GM19238 (cell line): ENCODE results near the gene SLC30A7.
"Not testable (repeated sequence)": the region's sequence is repeated elsewhere in the genome, so short reads cannot be mapped to it uniquely, and the experiment has no call there.

Experiments used
- DNase-seq: peaks from one replicate; pipeline ENCODE4 v3.0.0; 2011; ENCODE audit warnings: low spot score; ENCODE audit not compliant: insufficient read length

SLC30A7 gene

GRCh38 chr1:100936194-100936967 lies 40.5 kb downstream of the SLC30A7 start:
- DNase-seq: no peak

GRCh38 chr1:100941098-100941527 lies 45.2 kb downstream of the SLC30A7 start:
- no peak for DNase-seq

DNA sequence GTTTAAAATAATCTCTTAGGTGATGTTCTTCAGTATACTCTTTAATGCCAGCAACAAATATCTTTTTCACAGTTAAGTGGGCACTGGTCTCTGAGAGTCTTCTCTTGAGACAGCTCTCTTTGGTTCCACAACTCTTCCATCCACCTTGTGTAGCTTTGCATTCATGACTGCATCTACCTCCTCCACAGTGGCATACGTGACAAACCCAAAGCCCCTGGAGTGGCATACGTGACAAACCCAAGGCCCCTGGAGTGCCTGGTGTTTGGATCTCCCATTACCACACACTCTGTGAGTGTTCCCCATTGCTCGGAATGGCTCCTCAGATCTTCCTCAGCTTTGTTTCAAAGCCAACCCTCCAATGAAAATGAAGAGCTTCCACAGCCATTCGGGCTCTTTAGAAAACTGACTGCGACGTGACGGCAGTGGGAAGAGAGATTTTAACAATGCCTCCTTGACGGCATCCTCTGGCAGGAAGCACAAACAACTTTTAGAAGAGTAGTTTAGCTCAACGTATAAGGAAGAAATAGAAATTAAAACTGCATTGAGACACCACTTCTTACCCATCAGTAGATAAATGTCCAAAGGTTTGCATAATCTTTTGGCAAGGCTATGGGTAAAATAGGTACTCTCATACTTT lies 45.8 kb downstream of the SLC30A7 start:
- no peak for DNase-seq

- DNase-seq: no peak
These were observed 46.6 kb downstream of the SLC30A7 start for GRCh38 chr1:100942304-100943046.

GRCh38 chr1:100943533-100943932 lies 47.6 kb downstream of the SLC30A7 start:
- DNase-seq: no peak

GRCh38 chr1:100946064-100946463 lies 50.2 kb downstream of the SLC30A7 start:
- not testable (repeated sequence) for DNase-seq

DNA sequence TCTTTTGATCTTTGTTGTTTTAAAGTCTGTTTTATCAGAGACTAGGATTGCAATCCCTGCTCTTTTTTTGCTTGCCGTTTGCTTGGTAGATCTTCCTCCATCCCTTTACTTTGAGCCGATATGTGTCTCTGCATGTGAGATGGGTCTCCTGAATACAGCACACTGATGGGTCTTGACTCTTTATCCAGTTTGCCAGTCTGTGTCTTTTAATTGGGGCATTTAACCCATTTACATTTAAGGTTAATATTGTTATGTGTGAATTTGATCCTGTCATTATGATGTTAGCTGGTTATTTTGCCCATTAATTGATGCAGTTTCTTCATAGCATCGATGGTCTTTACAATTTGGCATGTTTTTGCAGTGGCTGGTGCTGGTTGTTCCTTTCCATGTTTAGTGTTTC lies 51.9 kb downstream of the SLC30A7 start:
- not testable (repeated sequence) for DNase-seq

GRCh38 chr1:100948721-100949405 lies 53.0 kb downstream of the SLC30A7 start:
- DNase-seq: not testable (repeated sequence)

- peak; percentile 2 for DNase-seq
These were observed 53.7 kb downstream of the SLC30A7 start for GRCh38 chr1:100949515-100950158.

- no peak for DNase-seq
These were observed 54.4 kb downstream of the SLC30A7 start for GRCh38 chr1:100950337-100950736.

DNA sequence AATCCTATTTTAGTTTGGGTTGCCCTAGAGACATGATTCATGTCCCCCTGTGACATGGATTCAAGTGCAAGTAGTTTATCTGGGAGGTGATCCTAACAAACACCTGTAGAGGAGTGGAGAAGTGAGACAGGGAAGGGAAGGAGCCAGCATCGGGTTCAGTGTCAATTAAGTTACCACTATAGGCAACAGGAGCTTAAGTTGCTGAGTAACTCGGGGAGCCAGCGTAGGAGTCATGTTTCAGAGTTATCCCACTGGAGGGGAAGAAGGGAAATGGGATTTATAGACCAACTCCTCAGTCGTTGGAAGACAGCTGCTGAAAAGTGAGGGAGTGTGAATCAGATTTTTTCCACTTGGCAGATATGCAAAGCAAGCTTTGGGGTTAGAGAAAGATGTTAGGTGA lies 54.9 kb downstream of the SLC30A7 start:
- DNase-seq: no peak

DNA sequence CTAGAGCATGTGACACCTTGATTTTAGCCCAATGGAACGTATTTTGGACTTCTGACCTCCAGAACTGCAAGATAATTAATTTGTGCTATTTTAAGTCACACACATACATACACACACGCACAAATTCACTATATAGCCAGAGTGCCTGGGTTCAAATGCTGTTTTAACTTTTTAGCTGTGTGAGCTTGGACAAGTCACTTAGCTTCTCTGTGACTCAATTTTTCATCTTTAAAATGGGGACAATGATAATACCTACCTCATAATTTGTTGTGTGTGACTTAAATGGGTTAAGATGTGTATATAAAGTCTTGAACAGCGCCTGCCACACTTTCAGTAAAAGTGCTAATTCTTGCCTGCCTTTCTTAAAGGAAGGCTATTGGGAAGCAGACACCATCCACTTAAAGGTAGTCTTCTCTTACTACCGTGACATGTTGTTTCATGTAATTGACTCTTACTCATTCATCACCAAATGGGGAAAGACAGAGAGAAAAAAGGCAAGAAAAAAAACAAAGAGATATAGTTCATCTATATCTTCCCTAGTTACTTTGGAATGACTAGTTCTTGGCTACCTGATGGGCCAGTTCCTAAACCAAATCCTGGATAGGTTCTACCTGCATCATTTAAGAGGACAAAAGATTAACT lies 56.3 kb downstream of the SLC30A7 start:
- DNase-seq: no peak

DNA sequence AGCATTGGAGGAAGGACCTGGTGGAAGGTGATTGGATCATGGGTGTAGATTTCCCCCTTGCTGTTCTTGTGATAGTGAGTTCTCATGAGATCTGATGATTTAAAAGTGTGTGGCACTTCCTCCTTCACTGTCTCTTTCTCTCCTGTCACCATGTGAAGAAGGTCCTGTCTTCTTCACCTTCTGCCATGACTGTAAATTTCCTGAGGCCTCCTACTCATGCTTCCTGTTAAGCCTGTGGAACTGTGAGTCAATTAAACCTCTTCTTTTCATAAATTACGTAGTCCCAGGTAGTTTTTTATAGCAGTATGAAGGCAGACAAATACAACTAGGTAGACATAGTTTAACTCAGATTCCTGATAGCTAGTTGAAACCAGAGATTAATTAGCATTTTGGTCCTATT lies 57.1 kb downstream of the SLC30A7 start:
- not testable (repeated sequence) for DNase-seq

GRCh38 chr1:100953960-100954730 lies 58.3 kb downstream of the SLC30A7 start:
- no peak for DNase-seq

GRCh38 chr1:100955322-100955721 lies 59.4 kb downstream of the SLC30A7 start:
- no peak for DNase-seq

- DNase-seq: no peak
These were observed 63.7 kb downstream of the SLC30A7 start for GRCh38 chr1:100959502-100960060.

DNA sequence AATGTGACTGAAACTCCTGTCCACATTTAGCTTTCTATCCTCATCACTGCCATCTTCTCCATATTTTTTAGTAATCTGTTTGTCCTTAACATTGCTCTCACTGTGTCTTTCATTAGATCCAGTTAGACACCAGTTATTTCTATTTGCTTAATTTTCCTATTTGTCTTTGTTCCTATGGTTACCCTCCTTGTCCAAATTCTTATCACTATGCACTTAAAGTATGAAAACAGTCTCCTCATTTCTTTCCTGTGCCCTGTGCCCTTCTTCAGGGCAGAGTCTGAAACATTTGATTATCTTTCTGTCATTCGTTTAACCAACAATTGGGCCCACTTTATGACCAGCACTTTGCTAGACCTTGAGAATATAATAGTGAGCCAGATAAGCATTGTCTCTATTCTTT lies 64.2 kb downstream of the SLC30A7 start:
- no peak for DNase-seq

GRCh38 chr1:100968621-100969020 lies 72.7 kb downstream of the SLC30A7 start:
- DNase-seq: no peak

DNA sequence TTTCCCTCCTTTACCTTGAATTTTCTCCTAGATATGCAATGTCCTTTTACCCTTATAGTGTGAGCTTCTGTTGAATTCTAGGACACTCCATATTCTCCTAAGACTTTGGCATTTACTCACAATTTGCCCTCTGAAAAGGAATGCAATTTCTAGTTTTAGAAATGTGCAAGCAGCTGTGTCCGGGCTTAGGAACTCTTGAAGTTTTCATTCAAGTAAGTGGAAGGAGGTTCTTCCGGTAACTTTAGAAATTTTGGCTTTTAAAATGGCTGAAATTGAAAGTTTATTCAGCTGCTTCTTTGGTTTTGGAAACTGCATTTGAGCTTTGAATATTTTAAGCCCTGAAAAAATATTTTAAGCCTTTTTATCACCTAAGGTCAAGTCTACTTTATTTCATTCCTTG lies 73.4 kb downstream of the SLC30A7 start:
- no peak for DNase-seq

DNA sequence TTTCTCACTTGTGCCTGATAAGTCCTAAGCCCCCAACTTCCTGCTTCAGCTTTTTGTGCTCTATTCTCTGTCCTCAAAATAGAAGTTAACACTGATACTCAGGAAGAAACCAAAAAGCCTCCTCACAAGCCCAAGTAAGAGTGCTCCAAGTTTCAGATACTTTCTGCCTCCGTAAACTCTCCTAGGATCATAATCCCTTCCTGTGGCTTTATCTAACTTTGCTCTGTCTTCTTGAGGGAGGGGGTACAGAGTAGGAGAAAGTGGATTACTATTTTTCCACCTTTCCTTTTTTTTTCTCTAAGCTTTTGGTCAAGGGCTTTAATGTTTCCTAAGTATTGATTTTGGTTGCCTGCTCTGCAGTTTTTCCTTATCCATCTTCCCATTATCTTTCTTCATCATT lies 75.1 kb downstream of the SLC30A7 start:
- DNase-seq: no peak
